Measurements from ENCODE around the gene ZDHHC12.

DNA sequence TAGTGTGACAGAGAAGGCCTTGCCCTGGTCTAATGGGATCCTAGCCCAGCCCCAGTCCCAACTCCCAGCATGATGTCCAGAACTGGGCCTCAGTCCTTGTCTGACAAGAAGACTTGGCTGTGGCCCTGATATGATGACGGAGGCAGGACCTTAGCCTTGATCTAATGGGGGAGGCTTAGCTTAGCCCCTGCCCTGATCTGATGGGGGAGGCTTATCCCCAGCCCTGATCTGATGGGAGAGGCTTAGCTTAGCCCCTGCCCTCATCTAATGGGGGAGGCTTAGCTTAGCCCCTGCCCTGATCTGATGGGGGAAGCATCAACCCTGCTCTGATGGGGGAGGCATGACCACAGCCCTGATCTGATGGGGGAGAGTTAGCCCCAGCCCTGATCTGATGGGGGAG is 17.9 kb downstream of the ZDHHC12 start:
- no peak for TF ChIP-seq POLR2A (IDR thresholded peaks at IDR 0.05)
- TF ChIP-seq, protein P1, sequence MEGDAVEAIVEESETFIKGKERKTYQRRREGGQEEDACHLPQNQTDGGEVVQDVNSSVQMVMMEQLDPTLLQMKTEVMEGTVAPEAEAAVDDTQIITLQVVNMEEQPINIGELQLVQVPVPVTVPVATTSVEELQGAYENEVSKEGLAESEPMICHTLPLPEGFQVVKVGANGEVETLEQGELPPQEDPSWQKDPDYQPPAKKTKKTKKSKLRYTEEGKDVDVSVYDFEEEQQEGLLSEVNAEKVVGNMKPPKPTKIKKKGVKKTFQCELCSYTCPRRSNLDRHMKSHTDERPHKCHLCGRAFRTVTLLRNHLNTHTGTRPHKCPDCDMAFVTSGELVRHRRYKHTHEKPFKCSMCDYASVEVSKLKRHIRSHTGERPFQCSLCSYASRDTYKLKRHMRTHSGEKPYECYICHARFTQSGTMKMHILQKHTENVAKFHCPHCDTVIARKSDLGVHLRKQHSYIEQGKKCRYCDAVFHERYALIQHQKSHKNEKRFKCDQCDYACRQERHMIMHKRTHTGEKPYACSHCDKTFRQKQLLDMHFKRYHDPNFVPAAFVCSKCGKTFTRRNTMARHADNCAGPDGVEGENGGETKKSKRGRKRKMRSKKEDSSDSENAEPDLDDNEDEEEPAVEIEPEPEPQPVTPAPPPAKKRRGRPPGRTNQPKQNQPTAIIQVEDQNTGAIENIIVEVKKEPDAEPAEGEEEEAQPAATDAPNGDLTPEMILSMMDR (IDR thresholded peaks at IDR 0.05): no peak
- no peak for TF ChIP-seq EP300 (IDR thresholded peaks at IDR 0.05)

Measured in ovary (tissue), 3 donors.